Liver (tissue), 3 donors: ENCODE data around the gene FOXA2.

Experiments
- RAD21 ChIP-seq, 2 donors: IDR thresholded peaks; 2 replicates each; pipeline ENCODE4 v1.6.1; 2016; ENCODE audit warnings: antibody characterized with exemption in 2 of 2, mild to moderate bottlenecking in 2 of 2
- TF ChIP-seq, protein P1 (sequence below): fragments of 150-350 bp; IDR thresholded peaks from 2 replicates; pipeline ENCODE4 v1.5.1; 2017; ENCODE audit warnings: improper control_type of control experiment, low read depth, low read length; ENCODE audit not compliant: missing input control
- TF ChIP-seq, protein P2 (sequence below): IDR thresholded peaks from 2 replicates; pipeline ENCODE4 v1.6.1; 2016; ENCODE audit warnings: antibody characterized with exemption
- donor health status: healthy.
- donor health status: healthy.

DNA sequence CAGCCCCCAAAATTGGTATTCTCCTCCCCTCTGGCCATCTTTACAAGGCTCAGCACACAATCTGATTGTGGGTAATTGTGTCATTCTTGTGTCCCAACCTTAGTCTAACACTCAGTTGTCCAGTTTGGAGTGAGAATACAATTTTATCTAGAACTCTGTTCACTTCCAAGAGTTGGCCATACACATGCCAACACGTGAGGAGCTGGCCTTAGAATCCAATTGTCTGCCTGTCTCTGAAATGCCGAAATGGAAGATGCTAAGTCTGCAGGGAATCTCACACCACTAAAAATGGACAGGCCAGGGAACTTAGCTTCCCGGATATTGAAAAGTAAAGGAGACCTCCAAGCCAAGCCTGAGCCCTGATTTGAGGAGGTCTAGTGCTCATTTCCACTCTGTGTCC, 12.3 kb downstream of the FOXA2 start:
- TF ChIP-seq, protein P1, sequence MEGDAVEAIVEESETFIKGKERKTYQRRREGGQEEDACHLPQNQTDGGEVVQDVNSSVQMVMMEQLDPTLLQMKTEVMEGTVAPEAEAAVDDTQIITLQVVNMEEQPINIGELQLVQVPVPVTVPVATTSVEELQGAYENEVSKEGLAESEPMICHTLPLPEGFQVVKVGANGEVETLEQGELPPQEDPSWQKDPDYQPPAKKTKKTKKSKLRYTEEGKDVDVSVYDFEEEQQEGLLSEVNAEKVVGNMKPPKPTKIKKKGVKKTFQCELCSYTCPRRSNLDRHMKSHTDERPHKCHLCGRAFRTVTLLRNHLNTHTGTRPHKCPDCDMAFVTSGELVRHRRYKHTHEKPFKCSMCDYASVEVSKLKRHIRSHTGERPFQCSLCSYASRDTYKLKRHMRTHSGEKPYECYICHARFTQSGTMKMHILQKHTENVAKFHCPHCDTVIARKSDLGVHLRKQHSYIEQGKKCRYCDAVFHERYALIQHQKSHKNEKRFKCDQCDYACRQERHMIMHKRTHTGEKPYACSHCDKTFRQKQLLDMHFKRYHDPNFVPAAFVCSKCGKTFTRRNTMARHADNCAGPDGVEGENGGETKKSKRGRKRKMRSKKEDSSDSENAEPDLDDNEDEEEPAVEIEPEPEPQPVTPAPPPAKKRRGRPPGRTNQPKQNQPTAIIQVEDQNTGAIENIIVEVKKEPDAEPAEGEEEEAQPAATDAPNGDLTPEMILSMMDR = no peak
- TF ChIP-seq, protein P2, sequence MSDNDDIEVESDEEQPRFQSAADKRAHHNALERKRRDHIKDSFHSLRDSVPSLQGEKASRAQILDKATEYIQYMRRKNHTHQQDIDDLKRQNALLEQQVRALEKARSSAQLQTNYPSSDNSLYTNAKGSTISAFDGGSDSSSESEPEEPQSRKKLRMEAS = no peak
- TF ChIP-seq RAD21 (IDR thresholded peaks at IDR 0.05) = no peak
